Esophagus (tissue), 2 donors: ENCODE data around the gene PLAAT4. TPM values are rescaled to one million over a fixed set of nuclear protein-coding genes. Genes with fewer than 3 reads are reported as not detected.
A peak's percentile ranks its signal among the peaks of the same experiment; 100 is the strongest.
"Not testable (repeated sequence)": the region's sequence is repeated elsewhere in the genome, so short reads cannot be mapped to it uniquely, and the experiment has no call there.

ENCODE experiments used
- H3K27ac ChIP-seq, 2 donors: one replicate each; pipeline ENCODE4 v1.5.1; 2013; ENCODE audit warnings: low read depth in 2 of 2, mild to moderate bottlenecking in 2 of 2, inconsistent platforms in 1 of 2, low read length in 1 of 2, moderate library complexity in 1 of 2
- H3K27me3 ChIP-seq, 2 donors: one replicate each; pipeline ENCODE4 v1.6.1; 2013; ENCODE audit warnings: low read length in 2 of 2, control low read depth in 1 of 2, mild to moderate bottlenecking in 1 of 2; ENCODE audit not compliant: insufficient read depth in 2 of 2, control insufficient read depth in 1 of 2
- H3K36me3 ChIP-seq, 2 donors: one replicate each; pipeline ENCODE4 v1.6.1; 2013; ENCODE audit warnings: low read length in 1 of 2; ENCODE audit not compliant: control insufficient read depth in 2 of 2, insufficient read depth in 2 of 2
- H3K4me1 ChIP-seq, 2 donors: one replicate each; pipeline ENCODE4 v1.6.1; 2013; ENCODE audit warnings: low read length in 1 of 2; ENCODE audit not compliant: control insufficient read depth in 2 of 2, insufficient read depth in 2 of 2
- H3K4me3 ChIP-seq, 2 donors: one replicate each; pipeline ENCODE4 v1.5.1; 2013; ENCODE audit warnings: low read length in 2 of 2, mild to moderate bottlenecking in 2 of 2, low read depth in 1 of 2, moderate library complexity in 1 of 2
- H3K9me3 ChIP-seq, 2 donors: one replicate each; pipeline ENCODE4 v1.6.1; 2013; ENCODE audit warnings: mild to moderate bottlenecking in 2 of 2, low read depth in 1 of 2, low read length in 1 of 2, moderate library complexity in 1 of 2; ENCODE audit not compliant: control insufficient read depth in 2 of 2, insufficient read depth in 1 of 2
- WGBS, 2 donors: extraction: QIAGEN DNeasy Blood & Tissue Kit; methylation state at CpG; one replicate each; pipeline ENCODE4 v1.1.7; 2013; 5-methylcytosine and 5-hydroxymethylcytosine counted together
- polyA plus RNA-seq, 2 donors: library from polyadenylated mRNA; stranded (reverse); fragments of 200-250 nt; gene quantifications; one replicate each; pipeline ENCODE4 v1.2.3, GENCODE V29; 2013
- donor health status: healthy with polysubstance abuse.
- donor health status: Bipolar disorder and iron deficiency.

The PLAAT4 gene
- polyA plus RNA-seq, 2 donors, result 12.0 to 12.9 TPM

DNA sequence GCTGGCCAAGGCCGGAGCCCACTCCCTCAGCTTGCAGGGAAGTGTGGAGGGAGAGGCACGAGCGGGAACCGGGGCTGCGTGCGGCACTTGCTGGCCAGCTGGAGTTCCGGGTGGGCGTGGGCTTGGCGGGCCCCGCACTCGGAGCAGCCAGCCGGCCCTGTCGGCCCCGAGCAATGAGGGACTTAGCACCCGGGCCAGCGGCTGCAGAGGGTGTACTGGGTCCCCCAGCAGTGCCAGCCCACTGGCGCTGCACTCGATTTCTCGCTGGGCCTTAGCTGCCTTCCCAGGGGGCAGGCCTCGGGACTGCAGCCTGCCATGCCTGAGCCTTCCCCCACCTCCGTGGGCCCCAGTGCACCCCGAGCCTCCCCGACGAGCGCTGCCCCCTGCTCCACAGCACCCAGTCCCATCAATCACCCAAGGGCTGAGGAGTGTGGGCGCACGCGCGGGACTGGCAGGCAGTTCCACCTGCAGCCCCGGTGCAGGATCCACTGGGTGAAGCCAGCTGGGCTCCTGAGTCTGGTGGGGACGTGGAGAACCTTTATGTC lies 13.6 kb downstream of the PLAAT4 start:
- H3K27ac ChIP-seq, H3K9me3 ChIP-seq, H3K36me3 ChIP-seq, H3K27me3 ChIP-seq, H3K4me3 ChIP-seq, H3K4me1 ChIP-seq: not testable (repeated sequence)
- 88 to 92% methylated on average over 19 to 31 of the region's 31 CpGs for WGBS, 2 donors

DNA sequence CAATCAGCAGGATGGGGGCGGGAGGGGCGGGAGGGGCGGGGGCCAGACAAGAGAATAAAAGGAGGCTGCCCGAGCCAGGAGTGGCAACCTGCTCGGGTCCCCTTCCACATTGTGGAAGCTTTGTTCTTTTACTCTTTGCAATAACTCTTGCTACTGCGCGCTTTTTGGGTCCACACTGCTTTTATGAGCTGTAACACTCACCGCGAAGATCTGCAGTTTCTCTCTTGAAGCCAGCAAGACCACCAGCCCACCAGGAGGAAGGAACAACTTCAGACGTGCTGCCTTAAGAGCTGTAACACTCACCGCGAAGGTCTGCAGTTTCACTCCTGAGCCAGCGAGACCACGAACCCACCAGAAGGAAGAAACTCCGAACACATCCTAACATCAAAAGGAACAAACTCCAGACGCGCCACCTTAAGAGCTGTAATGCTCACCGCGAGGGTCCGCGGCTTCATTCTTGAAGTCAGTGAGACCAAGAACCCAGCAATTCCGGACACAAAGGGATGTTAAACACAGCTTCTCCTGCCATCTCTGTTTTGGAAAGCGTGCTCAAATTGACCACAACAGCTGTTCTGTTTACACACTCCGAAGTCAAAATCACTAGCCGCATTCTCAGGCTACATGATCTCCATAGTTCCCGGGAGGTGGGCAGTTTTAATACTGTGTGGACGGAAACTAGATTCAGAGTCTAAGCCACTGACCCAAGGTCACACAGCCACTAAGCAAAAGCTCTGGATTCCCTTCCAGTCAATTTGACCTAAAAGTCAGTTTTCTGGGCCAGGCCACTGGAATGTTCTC lies 14.7 kb downstream of the PLAAT4 start:
- no peak overlapping the region for H3K4me3 ChIP-seq
- H3K36me3 ChIP-seq, result peaks cover 0 to 2% of the 10 kb centered on the region in 2 donors
- H3K4me1 ChIP-seq, result no peaks in the 10 kb centered on the region
- WGBS, 2 donors, result 76 to 83% methylated on average over 27 of the region's 27 CpGs
- no peaks in the 10 kb centered on the region for H3K27me3 ChIP-seq
- no peaks in the 10 kb centered on the region for H3K9me3 ChIP-seq
- no peak overlapping the region for H3K27ac ChIP-seq

DNA sequence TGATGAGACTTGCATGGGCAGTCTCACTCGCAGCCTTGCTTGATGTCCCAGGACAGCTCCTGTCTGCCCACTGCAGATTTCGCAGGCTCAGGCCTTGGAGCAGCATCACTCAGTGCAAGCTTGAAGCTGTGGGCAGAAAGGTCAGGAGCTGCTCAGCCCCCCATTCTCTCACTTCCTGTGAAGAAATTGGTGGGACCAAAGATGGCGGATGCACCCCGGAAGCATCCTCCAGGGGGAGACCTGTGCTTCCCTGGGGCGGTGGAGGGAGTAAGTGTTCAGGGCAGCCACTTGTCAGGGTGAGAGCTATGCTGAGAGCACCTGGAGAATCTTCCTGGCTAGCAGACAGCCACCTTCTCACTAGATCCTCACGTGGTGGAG lies 15.3 kb downstream of the PLAAT4 start:
- WGBS, 2 donors, result 84 to 87% methylated on average over 6 of the region's 6 CpGs
- no peaks in the 10 kb centered on the region for H3K27me3 ChIP-seq
- H3K27ac ChIP-seq, result no peak overlapping the region

DNA sequence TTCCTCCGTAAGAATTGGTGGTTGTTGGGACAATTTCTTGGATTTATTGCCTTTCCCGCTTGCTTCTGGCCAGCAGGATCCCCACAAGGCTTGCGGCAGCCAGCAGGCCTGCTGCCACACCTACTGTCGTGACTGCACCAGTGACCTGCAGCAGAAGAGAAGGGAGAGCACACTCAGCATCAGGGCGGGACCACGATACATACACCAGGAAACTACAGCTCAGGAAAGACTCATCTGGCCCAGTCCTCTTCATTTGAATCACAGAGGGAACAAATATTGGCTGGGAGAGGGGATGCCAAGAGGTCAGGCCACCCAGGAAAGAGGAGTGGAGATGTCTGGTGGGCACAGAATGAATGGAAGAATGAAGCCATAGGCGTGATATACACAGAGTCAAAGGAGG lies 16.3 kb downstream of the PLAAT4 start:
- Histone ChIP-seq H3K9me3 (no peaks in the 10 kb centered on the region), H3K4me1 (no peaks in the 10 kb centered on the region), H3K36me3 (no peaks in the 10 kb centered on the region), H3K27me3 (no peaks in the 10 kb centered on the region), H3K27ac (peak overlapping the region in 1 of 2 donors; percentile 56), H3K4me3 (no peak overlapping the region)
- 73 to 82% methylated on average over 7 of the region's 7 CpGs for WGBS, 2 donors

More for the DNA sequence above, 15.3 kb downstream of the PLAAT4 start:
- Histone ChIP-seq H3K9me3 (no peaks in the 10 kb centered on the region), H3K4me1 (no peaks in the 10 kb centered on the region), H3K36me3 (peaks cover 0 to 2% of the 10 kb centered on the region in 2 donors), H3K4me3 (no peak overlapping the region)

DNA sequence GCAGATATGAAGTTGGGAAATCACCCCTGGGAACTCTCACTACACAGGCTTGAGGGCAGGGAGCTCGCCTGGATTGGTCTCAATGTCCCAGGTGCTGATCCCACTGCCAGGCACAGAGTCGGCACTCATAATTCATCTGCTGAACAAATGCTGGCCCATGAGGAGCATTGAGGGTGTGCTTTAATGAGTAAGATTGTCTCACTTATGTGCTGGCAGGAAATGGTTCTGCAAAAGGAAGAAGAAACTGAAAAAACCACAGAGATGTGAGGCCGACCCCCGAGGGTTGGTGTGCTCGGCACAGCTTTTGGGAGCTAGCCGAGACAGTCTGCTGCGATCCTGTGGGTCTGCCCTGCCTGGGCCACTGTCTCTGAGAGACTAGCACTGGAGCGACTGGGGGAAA lies 17.2 kb downstream of the PLAAT4 start:
- no peaks in the 10 kb centered on the region for H3K27me3 ChIP-seq
- peaks cover 2 to 3% of the 10 kb centered on the region in 2 donors for H3K4me1 ChIP-seq
- no peak overlapping the region for H3K27ac ChIP-seq
- H3K4me3 ChIP-seq, result no peak overlapping the region
- no peaks in the 10 kb centered on the region for H3K36me3 ChIP-seq
- 67 to 75% methylated on average over 8 of the region's 8 CpGs for WGBS, 2 donors
- no peaks in the 10 kb centered on the region for H3K9me3 ChIP-seq

DNA sequence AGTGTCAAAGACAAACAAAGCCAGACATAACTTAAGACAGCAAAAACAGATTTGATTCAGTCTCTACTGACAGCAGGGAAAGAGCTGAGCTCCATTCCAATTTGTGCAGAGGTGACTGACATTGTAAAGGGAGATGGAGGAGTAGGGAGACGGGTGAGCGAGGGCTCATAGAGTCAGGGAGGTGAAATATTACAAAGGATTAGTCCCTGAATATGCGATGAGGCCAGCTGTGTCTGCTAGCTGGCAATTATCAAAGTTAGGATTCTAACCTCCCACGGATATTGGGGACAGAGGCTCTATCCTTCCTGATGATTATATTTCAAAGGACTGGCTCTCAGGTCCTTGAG lies 18.2 kb downstream of the PLAAT4 start:
- Histone ChIP-seq H3K9me3 (no peaks in the 10 kb centered on the region), H3K27me3 (no peaks in the 10 kb centered on the region), H3K4me1 (peaks cover 2 to 3% of the 10 kb centered on the region in 2 donors), H3K4me3 (no peak overlapping the region), H3K27ac (no peak overlapping the region), H3K36me3 (no peaks in the 10 kb centered on the region)
- WGBS, 2 donors, result 76 to 80% methylated on average over 4 of the region's 4 CpGs

DNA sequence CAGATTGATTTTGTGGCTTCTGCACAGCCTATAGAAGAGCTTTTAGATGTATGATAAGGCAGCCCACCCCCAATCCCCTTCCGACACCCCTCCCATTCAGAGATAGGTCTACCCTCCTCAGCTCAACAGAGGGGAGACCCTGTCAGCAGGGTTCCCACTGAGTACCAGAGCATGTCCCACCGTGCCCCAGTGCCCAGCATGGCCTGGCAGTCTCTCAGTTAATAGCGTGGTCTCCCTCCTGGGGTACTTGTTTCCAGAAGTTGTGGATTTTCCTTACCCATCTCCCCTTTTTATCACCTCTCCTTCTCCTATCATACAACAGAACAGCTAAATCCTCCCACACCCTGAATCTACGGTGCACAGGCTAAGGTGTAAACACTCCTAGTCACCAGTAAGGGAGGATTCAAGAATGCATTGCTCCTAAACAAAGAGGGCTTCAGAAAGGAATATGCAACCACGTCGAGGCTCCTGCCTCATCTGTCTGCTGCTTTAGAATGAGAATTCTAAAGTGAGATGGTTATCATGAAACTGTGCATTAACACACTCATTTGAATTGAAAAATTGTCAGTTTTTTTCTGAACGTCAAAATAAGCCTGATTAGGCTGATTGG lies 19.9 kb downstream of the PLAAT4 start:
- Histone ChIP-seq H3K27ac (no peak overlapping the region), H3K4me3 (no peak overlapping the region), H3K4me1 (peaks cover 2 to 11% of the 10 kb centered on the region in 2 donors), H3K9me3 (no peaks in the 10 kb centered on the region), H3K27me3 (no peaks in the 10 kb centered on the region), H3K36me3 (no peaks in the 10 kb centered on the region)
- WGBS, 2 donors, result 69 to 82% methylated on average over 7 of the region's 7 CpGs

DNA sequence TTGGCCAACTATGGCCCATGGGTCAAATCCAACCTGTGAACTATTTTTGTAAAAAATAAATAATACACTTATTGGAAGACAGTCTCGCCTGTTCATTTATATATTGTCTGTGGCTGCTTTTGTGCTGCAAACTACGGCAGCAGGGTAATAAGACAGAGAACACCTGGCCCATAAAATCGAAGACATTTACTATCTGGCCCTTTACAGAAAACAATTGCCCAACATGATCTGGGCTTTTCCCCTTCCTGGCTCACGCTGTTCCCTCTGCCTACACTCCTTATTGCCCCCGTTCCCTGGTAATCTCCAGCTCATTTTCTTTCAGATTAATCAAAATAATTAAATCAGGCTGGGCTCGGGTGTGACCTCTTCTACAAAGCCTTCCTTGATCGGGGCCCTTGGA lies 21.0 kb downstream of the PLAAT4 start:
- Histone ChIP-seq H3K36me3 (no peaks in the 10 kb centered on the region), H3K9me3 (no peaks in the 10 kb centered on the region), H3K27me3 (no peaks in the 10 kb centered on the region), H3K4me1 (peaks cover 2 to 11% of the 10 kb centered on the region in 2 donors), H3K27ac (no peak overlapping the region), H3K4me3 (no peak overlapping the region)
- 79 to 81% methylated on average over 7 of the region's 7 CpGs for WGBS, 2 donors

DNA sequence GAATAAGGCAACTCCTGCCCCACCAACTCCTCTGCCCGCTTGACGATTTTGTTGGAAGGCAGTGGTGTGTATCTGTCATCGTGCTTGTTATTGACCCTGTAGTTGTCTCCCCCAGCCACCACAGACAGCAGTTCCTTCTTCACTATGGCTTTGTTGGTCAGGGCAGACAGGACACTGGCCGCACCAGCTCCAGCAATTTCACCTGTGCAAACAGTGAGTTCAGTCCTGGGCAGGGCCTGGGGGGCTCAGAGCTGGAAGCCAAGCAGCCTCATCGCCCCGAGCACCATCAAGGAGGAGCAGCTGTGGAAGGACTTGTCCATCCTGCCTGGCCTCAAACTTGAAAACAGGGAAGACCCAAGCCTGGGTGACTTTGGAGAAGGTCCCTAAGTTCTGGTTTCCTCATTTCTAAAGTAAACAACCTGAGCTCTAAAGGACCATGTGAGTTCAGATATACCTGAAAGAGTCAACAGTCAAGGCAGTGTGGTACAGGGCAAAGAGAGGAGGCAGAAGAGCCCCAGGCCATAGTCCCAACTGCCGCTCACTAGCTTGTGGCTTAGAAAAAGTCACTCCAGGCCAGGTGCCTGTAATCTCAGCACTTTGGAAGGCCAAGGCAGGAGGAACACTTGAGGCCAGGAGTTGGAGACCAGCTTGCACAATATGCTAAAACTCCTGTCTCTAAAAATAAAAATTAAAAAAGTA lies 22.0 kb downstream of the PLAAT4 start:
- Histone ChIP-seq H3K27me3 (no peaks in the 10 kb centered on the region), H3K36me3 (no peaks in the 10 kb centered on the region), H3K27ac (no peak overlapping the region), H3K9me3 (no peaks in the 10 kb centered on the region), H3K4me3 (no peak overlapping the region), H3K4me1 (peaks cover 2 to 11% of the 10 kb centered on the region in 2 donors)
- WGBS, 2 donors, result 90 to 93% methylated on average over 7 of the region's 7 CpGs
